IPS-18a (cell line): Measurements from ENCODE around the gene C16orf95.

Experiments
- H3K27ac ChIP-seq: one replicate; pipeline ENCODE4 v1.5.1; 2013; ENCODE audit warnings: low read length
- H3K27me3 ChIP-seq: one replicate; pipeline ENCODE4 v1.6.1; 2013; ENCODE audit warnings: mild to moderate bottlenecking, low read length; ENCODE audit not compliant: control insufficient read depth, insufficient read depth
- H3K36me3 ChIP-seq: one replicate; pipeline ENCODE4 v1.6.1; 2013; ENCODE audit warnings: low read depth, low read length; ENCODE audit not compliant: control insufficient read depth
- H3K4me1 ChIP-seq: one replicate; pipeline ENCODE4 v1.6.1; 2013; ENCODE audit warnings: low read depth, low read length; ENCODE audit not compliant: control insufficient read depth
- H3K4me3 ChIP-seq: one replicate; pipeline ENCODE4 v1.5.1; 2013; ENCODE audit warnings: low read length
- H3K9ac ChIP-seq: one replicate; pipeline ENCODE4 v1.6.1; 2013; ENCODE audit warnings: mild to moderate bottlenecking, low read length, moderate library complexity
- H3K9me3 ChIP-seq: one replicate; pipeline ENCODE4 v1.6.1; 2013; ENCODE audit warnings: low read depth, low read length; ENCODE audit not compliant: control insufficient read depth

C16orf95 gene

GRCh38 chr16:87328846-87329245, 11.7 kb upstream of the C16orf95 start:
- Histone ChIP-seq H3K9ac (no peak overlapping the region), H3K27me3 (no peaks in the 10 kb centered on the region), H3K4me1 (peaks cover 3% of the 10 kb centered on the region), H3K36me3 (peaks cover 12% of the 10 kb centered on the region), H3K27ac (no peak overlapping the region), H3K9me3 (no peaks in the 10 kb centered on the region), H3K4me3 (no peak overlapping the region)

- Histone ChIP-seq H3K9me3 (no peaks in the 10 kb centered on the region), H3K27me3 (no peaks in the 10 kb centered on the region), H3K36me3 (peaks cover 8% of the 10 kb centered on the region), H3K4me1 (peaks cover 3% of the 10 kb centered on the region), H3K4me3 (no peak overlapping the region), H3K9ac (no peak overlapping the region), H3K27ac (no peak overlapping the region)
Observed at GRCh38 chr16:87327798-87328495, 10.8 kb upstream of the C16orf95 start.

GRCh38 chr16:87326151-87326571, 9.0 kb upstream of the C16orf95 start:
- Histone ChIP-seq H3K27ac (no peak overlapping the region), H3K9ac (no peak overlapping the region)

GRCh38 chr16:87325423-87325858, 8.2 kb upstream of the C16orf95 start:
- peaks cover 3% of the 10 kb centered on the region for H3K4me1 ChIP-seq
- H3K27me3 ChIP-seq, result no peaks in the 10 kb centered on the region
- H3K9me3 ChIP-seq, result no peaks in the 10 kb centered on the region
- peaks cover 2% of the 10 kb centered on the region for H3K36me3 ChIP-seq
- H3K4me3 ChIP-seq, result no peak overlapping the region
- no peak overlapping the region for H3K27ac ChIP-seq
- H3K9ac ChIP-seq, result no peak overlapping the region

More at GRCh38 chr16:87326151-87326571, 9.0 kb upstream of the C16orf95 start:
- Histone ChIP-seq H3K27me3 (no peaks in the 10 kb centered on the region), H3K4me3 (no peak overlapping the region), H3K36me3 (peaks cover 8% of the 10 kb centered on the region), H3K4me1 (peaks cover 3% of the 10 kb centered on the region), H3K9me3 (no peaks in the 10 kb centered on the region)

GRCh38 chr16:87324411-87325275, 7.5 kb upstream of the C16orf95 start:
- Histone ChIP-seq H3K9me3 (no peaks in the 10 kb centered on the region), H3K4me3 (no peak overlapping the region), H3K4me1 (peaks cover 3% of the 10 kb centered on the region), H3K27ac (no peak overlapping the region), H3K27me3 (no peaks in the 10 kb centered on the region), H3K9ac (no peak overlapping the region), H3K36me3 (peaks cover under 1% of the 10 kb centered on the region)

GRCh38 chr16:87323727-87324410, 6.7 kb upstream of the C16orf95 start:
- H3K9ac ChIP-seq, result no peak overlapping the region

GRCh38 chr16:87322833-87323726, 5.9 kb upstream of the C16orf95 start:
- H3K9me3 ChIP-seq, result no peaks in the 10 kb centered on the region
- no peaks in the 10 kb centered on the region for H3K36me3 ChIP-seq
- no peak overlapping the region for H3K27ac ChIP-seq
- H3K4me3 ChIP-seq, result no peak overlapping the region
- no peaks in the 10 kb centered on the region for H3K27me3 ChIP-seq
- H3K4me1 ChIP-seq, result peaks cover 6% of the 10 kb centered on the region
- no peak overlapping the region for H3K9ac ChIP-seq

More at GRCh38 chr16:87323727-87324410, 6.7 kb upstream of the C16orf95 start:
- Histone ChIP-seq H3K4me1 (peaks cover 3% of the 10 kb centered on the region), H3K4me3 (no peak overlapping the region), H3K27ac (no peak overlapping the region), H3K27me3 (no peaks in the 10 kb centered on the region), H3K36me3 (no peaks in the 10 kb centered on the region), H3K9me3 (no peaks in the 10 kb centered on the region)

GRCh38 chr16:87322360-87322759, 5.2 kb upstream of the C16orf95 start:
- Histone ChIP-seq H3K9me3 (no peaks in the 10 kb centered on the region), H3K27ac (no peak overlapping the region), H3K36me3 (no peaks in the 10 kb centered on the region), H3K4me1 (peaks cover 6% of the 10 kb centered on the region), H3K4me3 (no peak overlapping the region), H3K27me3 (no peaks in the 10 kb centered on the region), H3K9ac (no peak overlapping the region)

- Histone ChIP-seq H3K27ac (no peak overlapping the region), H3K27me3 (no peaks in the 10 kb centered on the region), H3K4me1 (peaks cover 6% of the 10 kb centered on the region), H3K36me3 (no peaks in the 10 kb centered on the region), H3K9me3 (no peaks in the 10 kb centered on the region), H3K4me3 (no peak overlapping the region), H3K9ac (no peak overlapping the region)
Observed at GRCh38 chr16:87321336-87322107, 4.3 kb upstream of the C16orf95 start.

GRCh38 chr16:87320510-87321227, 3.5 kb upstream of the C16orf95 start:
- H3K4me3 ChIP-seq, result no peak overlapping the region
- H3K27ac ChIP-seq, result no peak overlapping the region
- H3K27me3 ChIP-seq, result no peaks in the 10 kb centered on the region
- H3K9ac ChIP-seq, result no peak overlapping the region
- peaks cover 6% of the 10 kb centered on the region for H3K4me1 ChIP-seq
- H3K9me3 ChIP-seq, result no peaks in the 10 kb centered on the region
- no peaks in the 10 kb centered on the region for H3K36me3 ChIP-seq
